NCI-H2081 treated with DMSO at 0.1 percent for 48 hours (cell line): Measurements from ENCODE around the gene MCM10.

Experiments used
- DNase-seq: peaks from one replicate; lab custom pipeline; 2025; lab: John Stamatoyannopoulos, UW

MCM10 gene

DNA sequence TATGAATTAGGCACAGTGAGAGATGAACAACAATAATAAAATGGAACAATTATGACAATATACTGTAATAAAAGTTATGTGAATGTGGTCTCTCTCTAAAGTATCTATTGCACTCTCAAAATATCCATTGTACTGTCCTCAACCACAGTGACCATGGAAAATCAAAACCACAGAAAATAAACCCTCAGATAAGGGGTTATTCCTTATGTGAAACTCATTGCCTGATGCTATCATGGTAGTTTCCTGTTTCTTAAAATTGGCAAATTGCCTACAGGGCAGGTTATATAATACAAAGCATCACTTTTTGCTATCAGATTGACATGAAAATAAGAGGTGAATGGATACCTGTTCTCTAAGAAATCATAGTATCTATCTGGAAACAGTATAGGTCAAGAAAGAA is 3.8 kb downstream of the MCM10 start:
- DNase-seq = no peak

DNA sequence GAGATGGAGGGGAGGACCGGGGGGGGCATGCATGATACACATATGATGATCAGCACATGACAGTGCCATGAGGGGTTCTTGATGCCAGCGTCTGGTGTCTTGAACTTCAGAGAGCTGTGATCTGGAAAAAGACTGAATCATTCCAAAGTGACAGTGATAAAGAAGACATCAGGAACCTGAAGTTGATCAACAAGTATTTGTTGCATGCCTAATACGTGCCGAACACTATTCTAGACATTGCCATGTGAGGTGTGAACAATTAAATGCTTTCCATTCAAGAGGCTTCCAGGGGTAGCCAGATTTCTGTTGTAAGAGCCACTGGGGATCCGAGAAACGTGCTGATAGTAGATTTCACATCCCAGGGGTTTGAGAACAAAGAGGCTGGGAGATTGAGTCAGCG is 6.2 kb downstream of the MCM10 start:
- no peak for DNase-seq

DNA sequence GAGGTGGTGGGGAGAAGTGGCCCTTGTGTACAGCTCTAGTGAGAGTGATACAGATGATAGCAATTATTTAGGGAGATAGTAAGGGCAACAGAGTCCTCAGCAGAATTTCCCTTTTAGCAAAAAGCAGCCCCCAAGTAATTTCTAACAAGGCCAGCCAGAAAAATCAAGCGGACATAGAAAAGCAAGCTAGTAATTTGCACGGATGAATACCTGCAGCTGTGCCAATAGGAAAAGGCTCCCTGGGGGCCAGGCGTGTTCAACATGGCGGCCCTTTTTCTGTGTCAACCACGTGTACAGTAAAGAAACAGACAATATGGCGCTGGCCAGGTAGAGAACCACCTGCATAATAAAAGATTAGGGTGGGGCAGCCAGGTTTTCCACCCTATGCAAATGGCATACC is 7.4 kb downstream of the MCM10 start:
- peak; percentile 27 for DNase-seq

DNA sequence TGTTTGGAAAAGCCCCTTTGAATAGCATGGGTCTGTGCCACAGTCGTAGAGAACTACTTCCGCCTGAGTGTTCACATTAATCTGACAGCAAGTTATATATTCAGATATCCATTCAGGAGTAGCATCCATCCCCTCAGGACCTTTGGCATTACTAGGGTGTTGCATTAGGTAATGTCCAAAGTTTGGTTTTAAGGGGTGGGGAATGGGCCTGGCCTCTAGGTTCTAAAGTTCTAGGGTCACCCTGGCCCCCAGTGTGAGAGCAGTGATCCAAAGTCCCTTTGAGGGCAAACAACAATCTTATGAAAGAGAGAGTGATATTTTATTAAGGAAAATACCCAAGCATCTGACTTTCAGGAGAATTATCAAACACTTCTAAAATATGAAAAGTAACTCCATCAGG is 12.3 kb downstream of the MCM10 start:
- no peak for DNase-seq

DNA sequence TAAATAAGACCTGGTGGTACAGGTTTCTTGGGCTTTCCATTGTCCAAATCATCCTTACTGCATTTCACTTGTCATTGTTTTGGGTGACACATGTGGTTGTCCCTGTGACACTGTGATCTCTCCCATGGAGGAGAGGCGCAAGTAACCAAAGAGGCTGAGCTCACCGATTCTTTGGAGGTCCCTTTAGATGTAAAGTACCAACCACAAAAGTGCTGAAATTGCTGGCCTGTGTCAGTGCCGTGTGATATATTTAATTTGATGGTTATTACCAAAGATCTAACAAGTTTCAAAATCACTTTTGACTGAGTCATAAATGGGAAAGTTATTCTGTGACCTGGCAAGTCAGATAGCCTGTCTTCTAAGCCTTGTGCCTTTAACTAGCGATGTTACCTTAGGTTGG is 19.4 kb downstream of the MCM10 start:
- DNase-seq = no peak

DNA sequence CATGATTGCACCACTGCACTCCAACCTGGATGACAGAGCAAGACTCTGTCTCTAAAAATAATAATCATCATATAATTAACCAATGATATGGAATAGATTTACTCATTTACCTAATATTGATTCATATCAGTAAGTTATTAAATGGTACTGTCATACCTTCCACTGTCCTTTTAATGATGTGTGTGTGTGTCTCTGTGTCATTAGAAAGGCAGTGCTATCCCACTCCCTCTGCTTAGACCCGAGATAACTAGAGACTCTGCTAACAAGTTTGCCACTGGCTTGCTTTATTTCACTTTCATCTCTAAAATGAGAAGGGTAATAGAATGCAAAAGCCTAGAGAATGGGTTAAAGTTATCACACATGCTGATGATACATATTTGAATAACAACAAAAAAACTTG is 21.1 kb downstream of the MCM10 start:
- no peak for DNase-seq

DNA sequence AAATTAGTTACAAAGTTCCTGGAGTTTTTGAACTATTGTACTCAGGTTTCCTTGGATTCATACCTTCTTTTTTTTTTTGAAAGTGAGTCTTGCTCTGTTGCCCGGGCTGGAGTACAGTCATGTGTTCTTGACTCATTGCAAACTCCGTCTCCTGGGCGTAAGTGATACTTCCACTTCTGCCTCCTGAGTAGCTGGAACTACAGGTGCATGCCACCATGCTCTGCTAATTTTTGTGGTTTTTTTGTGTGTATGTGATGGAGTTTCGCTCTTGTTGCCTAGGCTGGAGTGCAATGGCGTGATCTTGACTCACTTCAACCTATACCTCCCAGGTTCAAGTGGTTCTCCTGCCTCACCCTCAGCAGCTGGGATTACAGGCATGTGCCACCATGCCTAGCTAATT is 22.3 kb downstream of the MCM10 start:
- no peak for DNase-seq

DNA sequence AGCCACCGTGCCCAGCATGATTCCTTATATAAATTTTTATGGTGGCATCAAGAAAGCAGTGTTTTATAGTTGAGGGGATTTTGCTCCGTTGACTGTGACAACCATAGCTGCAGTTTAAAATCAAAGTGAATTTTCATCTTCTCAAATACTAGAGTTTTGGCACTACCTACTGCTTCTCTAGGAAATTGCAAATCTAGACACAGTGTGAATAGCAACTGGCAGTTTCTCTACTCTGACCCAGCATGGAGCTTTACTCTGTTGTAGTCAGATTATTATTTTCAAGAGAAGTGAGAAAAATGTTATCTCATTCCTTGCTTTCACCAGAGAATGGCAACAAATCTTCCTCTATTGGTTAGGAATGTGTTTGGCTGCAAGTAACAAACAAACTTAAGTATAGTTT is 22.9 kb downstream of the MCM10 start:
- DNase-seq = no peak

DNA sequence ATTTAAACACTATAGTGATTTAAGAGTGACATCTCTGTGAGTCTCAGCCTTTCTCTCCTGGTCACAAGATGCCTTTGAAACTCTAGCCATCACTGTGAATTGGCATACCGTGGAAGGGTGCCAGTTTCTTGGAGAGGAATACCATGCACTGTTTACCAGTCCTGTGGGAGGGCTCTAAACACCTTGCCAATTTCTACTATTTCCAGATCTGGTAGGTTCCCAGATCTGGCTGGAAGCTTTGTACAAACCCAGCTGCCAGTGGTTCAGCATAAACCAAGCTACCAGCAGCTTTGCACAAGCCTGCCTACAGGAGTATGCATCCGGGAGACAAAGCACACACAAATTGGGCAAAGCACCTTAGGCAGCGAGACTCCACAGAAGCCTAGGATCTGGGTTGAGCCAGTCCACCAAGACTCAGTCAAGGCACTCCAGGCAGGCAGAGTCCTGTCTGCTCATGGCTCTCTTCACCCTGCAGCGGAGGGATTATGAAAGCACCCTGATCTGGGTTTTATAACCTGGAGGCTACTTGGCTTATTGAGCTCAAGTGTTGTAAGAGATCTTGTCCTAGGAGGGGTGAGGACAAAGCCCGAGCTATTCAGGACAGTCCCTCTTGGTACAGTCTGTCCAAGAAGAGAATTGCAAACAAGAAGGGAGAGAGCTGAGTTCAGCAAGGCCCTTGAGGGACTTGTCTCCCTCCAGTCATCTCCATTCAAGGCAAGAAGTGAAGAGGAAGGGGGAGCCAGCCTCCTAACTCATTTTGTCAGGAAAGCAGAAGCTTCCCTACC is 23.6 kb downstream of the MCM10 start:
- peak; percentile 21 for DNase-seq

DNA sequence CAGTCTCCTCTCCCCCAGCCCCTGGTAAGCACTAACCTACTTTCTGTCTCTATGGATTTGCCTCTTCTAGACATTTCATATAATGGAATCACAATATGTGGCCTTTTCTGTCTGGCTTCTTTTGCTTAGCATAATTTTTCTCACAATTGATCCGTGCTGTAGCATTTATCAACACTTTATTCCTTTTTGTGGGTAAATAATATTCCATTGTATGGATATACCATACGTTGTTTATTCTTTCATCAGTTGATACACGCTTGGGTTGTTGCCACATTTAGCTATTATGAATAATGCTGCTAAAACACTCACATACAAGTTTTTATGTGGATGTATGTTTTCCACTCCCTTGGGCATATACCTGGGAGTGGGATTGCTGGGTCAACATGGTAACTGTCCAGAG is 25.8 kb downstream of the MCM10 start:
- no peak for DNase-seq

DNA sequence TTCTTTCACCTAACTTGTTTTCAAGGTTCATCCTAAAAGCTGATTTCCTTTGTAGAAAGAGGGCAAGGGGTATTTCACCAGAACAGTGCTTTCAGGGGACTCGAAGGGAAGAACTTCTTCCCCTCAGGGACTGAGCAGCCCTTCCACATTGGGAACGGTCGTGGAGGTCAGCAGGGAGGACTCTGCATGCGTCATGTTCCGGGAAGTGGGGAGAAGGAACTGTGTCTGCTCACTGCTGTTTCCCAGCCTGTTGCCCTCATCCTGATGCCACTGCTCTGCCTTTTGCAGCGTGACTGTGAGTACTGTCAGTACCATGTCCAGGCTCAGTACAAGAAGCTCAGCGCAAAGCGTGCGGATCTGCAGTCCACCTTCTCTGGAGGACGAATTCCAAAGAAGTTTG is 27.2 kb downstream of the MCM10 start:
- DNase-seq = no peak

DNA sequence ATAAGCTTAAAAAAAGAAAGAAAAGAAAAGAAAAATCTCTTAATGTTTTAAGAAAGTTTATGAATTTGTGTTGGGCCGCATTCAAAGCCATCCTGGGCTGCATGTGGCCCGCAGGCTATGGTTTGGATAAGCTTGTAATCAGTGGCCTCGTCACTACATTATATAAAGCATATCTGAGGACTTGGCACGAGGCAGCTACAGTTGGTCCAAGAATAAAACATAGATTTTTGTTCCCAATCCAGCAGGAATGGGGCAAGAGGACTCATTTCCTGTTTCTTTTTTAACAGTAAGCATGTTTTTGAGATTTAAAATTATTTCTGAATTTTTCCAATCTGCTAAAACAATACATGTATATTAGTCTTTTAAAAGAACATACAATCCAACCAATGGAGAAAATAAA is 28.6 kb downstream of the MCM10 start:
- DNase-seq = no peak

DNA sequence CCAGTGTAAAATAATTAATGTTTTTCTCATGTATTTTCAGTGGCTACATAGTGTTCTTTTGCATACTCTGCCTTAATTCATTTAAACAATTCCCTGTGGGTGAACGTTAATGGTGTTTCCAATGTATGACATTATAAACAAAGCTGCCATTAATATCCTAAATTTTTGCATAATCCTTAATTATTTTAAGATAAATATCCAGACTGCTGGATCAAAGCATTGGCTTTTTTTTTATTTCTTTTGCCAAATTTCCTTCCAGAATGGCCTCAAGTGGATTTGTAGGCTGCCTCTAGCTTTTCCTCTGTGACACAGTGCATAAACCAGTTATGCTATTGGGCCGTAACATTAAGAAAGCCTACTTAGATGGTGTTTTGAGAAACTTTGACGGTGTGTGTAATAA is 29.5 kb downstream of the MCM10 start:
- no peak for DNase-seq

DNA sequence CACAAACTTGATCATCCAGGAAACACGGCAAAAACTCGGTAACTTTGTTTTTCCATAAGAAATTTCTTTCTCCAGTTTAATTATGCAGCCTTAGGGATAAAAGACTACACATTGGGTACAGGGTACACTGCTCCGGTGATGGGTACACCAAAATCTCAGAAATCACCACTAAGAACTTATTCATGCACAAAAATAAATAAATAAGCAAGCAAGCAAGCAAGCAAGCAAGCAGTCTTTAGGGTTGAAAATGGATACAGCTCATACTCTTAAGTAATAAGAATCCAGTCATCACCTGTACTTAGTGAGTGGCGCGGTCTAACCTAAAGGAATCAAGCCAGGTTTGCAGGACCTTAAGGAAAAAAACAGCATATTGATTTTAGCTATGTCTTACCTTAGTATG is 30.0 kb downstream of the MCM10 start:
- DNase-seq = no peak

DNA sequence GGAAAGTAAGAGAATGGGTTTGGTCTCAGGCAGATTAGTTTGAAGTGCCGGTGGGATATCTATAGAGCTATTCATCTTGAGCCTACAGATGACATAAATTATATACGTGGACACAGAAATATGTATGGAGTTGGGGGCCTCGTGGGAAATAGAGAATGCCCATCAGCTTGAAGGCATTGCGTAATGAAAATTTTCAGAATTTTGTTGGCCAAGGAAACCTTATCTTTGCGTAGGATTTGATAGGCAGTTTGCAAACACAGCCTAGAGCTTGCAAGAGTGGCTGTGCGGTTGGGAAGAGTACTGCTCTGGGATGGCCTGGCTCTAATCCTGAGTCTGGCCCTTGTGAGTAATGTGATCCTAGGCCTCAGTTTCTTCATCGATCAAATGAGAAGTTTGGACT is 32.3 kb downstream of the MCM10 start:
- DNase-seq = no peak

DNA sequence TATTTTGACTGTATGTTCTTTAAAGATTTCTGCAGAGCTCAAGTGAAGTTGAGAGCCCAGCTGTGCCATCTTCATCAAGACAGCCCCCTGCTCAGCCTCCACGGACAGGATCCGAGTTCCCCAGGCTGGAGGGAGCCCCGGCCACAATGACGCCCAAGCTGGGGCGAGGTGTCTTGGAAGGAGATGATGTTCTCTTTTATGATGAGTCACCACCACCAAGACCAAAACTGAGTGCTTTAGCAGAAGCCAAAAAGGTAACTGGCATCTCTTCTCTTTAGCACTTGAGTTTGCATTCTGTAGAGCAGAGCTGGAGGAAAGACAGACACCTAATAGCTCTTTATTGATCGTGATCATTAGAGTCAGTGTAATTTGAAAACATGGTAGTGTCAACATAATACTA is 33.7 kb downstream of the MCM10 start:
- no peak for DNase-seq

DNA sequence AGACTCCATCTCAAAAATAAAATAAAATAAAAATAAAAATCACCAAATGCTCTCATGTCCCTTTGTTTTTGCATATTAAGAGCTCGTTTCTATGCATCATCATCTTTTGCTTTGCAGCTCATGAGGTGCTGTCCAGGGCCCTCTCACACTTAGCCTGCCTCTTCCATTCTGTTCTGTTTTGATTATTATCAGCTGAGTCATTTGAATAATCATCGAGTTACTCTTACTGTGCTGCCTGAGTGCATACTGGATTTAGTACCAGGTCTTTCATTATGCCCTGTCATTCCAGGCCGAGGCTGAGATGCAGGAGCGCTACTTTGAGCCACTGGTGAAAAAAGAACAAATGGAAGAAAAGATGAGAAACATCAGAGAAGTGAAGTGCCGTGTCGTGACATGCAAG is 39.8 kb downstream of the MCM10 start:
- no peak for DNase-seq

DNA sequence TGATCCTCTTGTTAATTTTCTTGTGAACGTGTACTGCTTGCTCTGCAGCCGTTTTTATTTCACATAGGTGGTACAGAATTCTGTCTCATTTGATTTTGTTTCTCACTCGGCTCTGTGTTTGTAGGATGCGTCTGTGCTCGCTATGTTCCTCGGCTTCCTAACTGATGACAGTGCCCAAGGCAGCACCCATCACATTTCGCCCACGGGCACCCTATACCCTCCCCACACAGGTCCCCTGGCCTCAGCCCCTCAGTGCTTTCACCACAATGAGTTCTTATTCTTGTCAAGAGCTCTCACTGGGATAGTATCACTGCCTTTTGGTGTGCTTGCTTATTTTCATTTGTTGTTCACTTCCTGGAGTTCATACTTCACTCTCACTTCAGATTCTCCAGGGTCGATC is 44.7 kb downstream of the MCM10 start:
- DNase-seq = no peak

DNA sequence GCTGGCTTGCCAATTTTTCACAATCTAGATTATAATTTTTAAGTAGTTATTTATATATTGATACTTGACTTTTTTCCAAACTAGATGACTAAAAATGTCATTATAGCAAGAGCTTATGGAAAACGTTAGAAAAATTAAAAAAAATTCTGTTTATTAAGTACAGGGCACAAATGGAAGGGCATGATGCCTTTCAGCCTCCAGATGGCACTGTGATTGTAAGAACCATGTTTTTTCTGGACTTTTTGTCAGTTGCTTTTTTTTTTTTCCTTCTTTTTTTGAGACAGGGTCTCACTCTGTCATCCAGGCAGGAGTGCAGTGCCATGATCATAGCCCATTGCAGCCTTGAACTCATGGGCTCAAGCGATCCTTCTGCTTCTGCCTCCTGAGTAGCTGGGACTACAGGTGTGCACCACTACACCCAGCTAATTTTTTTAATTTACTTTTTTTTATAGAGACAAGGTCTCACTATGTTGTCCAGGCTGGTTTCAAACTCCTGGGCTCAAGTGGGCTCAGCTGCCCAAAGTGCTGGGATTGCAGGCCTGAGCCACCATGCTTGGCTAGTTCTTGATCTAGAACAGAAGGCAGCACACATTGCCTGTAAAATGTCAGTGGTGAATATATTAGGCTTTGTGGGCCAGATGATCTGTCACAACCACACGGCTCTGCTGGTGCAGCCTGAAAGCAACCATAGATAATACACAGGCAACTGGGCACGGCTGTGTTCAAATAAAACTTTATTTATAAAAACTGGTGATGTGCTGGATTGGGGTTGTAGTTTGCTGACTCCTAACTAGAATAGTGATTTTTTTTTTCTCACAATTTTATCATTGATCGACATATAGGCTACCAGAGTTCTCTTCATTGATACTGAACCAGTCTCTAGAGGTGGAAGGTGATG is 45.4 kb downstream of the MCM10 start:
- no peak for DNase-seq

DNA sequence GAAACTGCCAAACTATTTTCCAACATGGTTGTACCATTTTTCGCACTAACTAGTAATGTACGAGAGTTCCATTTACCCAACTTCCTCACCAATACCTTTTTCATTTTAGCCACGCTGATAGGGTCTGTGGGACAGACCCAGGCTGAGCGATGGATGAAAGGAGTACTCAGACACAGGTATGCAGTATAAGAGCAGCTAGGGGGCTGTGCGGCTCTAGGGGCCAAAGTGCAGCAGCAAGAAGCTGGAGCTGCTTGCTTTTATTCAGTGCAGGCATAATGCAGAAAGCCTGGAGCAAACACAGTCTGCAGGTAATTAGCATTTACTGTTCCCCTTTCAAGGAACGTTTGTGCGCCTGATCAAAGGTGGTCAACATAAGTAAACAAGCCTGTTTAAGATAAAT is 51.8 kb downstream of the MCM10 start:
- DNase-seq = no peak

DNA sequence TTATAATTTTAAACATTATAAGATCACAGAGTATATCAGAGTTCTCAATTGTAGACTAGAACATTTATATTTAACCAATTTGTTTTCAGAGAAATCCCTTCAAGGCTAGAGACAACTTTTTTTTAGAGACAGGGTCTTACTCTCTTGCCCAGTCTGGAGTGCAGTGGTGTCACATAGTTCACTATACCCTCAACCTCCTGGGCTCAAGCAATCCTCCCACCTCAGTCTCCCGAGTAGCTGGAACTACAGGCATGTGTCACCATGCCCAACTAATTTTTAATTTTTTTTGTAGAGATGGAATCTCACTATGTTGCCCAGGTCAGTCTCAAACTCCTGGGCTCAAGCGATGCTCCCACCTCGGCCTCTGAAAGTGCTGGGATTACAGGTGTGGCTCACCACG is 57.5 kb downstream of the MCM10 start:
- no peak for DNase-seq

DNA sequence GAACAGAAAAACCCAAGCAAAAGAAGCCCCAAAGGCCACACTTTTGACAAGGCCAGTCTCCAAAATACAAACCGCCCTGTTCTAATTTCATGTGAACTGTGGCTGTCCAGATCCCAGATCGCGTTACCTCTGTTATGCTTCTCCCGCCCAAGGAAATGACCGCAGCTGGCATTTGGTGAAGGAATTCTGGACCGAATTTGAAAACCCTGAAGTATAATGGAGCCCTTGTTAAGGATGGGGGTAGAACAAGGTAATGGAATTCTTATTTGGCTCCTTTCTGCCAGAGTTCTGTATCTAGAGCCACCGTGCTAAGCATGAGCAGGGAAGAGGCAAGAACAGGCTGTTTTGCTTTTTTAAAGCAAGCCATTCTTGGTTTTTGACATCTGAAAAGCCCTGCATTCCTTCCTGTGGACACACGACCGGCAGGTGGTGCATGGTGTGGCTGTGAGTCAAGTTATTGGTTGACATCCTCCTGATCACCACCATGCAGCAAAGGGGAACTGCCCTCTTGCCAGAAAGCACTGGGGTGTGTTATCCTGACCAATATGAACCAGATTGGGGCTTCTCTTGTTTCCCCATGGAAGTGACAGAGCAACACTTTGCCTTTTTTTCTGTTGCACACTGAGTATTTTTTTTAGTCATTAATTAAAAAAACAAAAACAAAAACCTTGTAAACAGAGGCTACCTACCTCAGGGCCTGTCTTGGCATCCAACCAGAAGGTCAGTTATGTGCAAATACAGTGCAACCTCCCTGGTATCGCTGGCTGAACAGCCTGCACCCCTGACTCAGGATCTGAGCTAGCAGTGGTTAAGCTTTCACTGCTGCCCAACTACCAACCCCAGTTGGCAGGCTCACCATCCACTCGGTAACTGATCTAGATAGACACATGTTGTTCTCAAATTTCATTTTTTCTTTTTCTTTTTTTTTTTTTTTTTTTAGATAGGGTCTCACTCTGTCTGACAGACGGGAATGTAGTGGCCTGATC is 58.6 kb downstream of the MCM10 start:
- no peak for DNase-seq
